GM18511 (cell line): ENCODE results near the gene TGFB1.

Source experiments
- ATAC-seq: cut with Tn5 transposase; IDR thresholded peaks from one replicate; pipeline ENCODE4 v1.9.1; 2021; ENCODE audit warnings: mild to moderate bottlenecking, moderate library complexity; ENCODE audit not compliant: unreplicated experiment

Gene TGFB1

DNA sequence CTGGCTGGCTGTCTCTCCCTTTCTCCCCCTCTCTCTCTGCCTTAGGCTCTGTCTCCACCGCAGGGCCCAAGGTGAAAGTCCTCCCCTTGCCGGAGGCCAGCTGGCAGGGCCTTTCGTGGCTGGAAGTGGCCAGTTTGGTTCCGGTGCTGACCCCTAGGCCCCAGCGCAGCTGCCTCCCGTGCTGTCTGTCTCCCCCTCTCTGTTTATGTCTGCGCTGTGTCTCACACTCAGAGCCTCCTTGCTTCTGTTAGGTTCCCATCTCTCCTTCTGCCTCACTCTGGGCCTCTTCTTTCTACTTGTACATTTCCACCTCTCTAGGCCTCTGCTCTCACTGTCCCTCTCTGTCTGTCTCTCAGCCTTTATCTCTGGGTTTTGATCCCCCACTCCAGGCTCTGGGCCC, 30.7 kb downstream of the TGFB1 start:
- ATAC-seq: no peak

DNA sequence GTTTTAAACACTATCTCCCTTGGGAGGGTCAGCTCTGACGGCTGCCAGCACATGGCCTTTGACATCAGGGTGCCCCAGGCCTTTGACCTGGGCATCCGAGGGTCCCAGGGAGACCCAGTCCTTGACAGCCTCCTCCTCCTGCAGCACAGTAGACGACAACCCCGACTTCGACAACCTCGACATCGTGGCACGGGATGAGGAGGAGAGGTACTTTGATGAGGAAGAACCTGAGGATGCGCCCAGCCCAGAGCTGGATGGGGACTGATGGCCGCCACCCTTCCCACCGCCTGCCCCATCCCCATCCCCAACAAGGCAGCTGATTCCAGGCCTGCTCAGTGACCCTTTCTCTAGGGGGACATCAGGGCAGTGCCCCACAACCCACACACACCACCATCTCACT, 31.3 kb downstream of the TGFB1 start:
- no peak for ATAC-seq

DNA sequence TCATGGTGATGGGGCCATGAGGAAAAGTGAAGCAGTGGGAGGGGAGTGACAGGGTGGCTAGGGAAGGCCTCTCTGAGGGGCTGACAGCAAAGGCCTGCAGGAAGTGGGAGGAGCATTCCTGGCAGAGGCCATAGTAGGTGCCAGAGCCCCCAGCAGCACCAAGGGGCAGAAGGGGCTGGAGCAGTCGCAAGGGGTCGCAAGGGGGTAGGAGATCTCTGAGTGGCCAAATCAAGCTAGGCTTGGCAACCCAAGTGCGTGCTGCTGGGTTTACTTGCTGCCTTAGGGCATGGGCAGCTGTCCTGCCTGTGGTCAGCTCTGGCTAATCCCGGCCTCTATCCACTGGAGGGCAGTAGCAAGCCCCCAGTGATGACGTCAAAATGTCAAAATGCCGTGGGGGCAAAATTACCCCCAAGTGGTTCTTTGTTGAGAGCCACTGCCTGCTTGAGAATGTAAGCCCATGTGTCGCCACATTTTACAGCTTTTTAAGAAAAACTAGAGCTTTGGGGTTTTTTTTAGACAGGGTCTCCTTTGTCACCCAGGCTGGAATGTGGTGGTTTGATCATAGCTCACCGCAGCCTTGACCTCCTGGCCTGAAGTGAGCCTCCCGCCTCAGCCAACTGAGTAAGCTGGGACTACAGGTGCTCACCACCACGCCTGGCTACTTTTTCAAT, 32.0 kb downstream of the TGFB1 start:
- ATAC-seq: no peak

DNA sequence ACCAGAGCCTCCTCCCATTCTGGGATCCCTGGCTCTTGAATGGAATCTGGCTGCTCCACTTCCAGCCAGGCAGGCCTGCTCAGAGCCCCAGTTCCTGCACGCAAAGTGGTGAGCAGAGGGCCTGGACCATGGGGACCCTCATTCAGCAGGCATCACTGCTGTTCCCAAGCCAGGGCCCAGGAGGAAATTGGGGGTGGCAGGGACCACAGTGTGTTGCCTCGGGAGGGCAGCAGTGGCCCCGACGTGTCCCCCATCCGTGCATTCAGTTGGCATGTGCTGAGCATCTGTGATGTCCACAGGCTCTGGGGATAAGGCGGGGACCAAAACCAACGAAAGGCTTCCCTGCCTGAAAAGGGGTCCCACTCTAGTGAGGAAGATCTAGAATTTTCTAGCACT, 32.5 kb downstream of the TGFB1 start:
- ATAC-seq: no peak

DNA sequence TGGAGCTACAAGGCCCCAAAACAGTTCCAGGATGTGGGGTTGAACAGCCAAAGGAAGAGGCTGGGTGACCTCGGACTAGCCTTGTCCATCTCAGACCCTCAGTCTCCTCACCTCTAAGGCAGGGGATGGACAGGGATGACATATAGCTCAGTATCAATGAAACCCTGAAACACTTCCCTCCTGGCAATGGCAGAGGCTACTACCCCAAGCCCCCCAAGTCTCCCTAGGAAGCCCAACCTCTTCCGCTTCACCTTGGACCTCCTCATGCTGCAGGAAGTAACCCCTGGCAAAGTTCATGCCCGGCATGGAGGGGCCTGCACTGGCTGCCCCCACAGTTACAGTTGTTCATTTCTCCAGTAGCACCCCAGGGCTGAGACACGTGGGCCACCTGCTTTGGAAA, 33.2 kb downstream of the TGFB1 start:
- ATAC-seq: no peak

DNA sequence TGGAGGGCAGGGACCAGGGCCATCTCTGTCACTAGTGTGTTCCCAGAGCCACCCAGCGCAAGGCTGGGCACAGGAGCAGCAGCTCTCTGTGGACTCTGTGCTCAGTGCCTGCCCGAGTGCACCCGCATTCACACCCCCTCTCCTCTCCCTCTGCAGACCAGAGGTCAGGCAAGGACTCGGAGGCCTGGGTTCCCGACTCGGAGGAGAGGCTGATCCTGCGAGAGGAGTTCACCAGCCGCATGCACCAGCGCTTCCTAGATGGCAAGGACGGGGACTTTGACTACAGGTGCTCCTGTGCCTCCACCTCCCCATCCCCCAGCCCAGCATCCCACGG, 33.6 kb downstream of the TGFB1 start:
- no peak for ATAC-seq

DNA sequence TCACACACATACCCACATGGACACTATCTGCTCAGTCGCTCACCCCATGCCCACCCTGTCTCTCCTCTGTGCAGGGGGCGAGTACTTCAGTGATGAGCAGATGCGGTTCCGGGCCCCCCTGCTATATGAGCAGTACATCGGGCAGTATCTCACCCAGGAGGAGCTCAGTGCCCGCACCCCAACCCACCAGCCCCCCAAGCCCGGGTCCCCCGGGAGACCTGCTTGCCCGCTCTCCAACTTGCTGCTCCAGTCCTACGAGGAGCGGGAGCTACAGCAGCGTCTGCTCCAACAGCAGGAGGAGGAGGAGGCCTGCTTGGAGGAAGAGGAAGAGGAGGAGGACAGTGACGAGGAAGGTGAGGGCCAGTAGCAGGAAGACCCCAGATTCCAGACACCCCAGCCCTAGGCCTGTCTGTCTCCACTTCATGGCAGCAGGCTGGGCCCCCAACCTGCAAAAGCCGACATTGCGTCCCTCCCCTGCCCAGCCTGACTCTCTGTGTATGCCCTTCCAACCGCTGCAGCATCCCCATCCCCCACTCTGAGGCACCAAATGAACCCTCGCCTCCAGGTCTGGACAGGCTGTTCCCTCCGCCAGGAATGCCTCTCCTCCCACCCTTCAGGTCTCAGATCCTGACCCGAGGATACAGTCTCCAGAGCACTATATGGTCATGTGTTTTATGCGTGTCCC, 34.1 kb downstream of the TGFB1 start:
- ATAC-seq: no peak

DNA sequence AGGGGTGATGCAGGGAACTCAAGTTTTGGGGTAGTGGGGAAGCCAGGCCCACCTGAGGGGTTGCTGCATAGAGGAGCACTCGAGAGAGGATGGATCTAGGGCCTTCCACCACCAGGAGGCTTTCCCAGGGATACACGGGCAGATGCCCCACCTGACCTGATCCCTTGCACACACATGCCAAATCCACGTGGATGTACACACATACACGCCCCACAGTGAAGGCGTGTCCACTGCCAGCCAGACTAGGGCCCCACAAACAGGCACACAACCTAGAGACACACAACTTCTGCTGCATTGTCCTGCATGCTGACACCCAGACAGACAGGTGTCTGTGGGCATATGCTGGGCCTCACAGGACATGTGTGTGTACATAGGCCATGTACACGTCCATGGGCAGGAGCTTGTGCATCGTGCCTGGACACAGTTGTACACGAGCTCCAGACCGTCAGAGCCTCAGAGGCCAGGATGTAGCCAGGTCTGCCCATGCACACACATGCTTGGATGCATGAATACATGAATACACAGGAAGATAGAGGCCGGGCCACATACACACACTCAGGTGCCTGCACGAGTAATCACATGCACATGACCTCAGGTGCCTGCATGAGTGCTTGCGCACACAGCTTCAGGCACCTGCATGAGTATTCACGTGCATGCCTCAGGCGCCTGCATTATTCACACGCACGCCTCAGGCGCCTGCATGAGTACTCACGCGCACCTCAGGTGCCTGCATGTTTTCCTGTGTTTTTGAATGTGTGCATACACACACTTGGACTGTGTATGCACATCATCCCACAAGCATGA, 34.8 kb downstream of the TGFB1 start:
- ATAC-seq: no peak

DNA sequence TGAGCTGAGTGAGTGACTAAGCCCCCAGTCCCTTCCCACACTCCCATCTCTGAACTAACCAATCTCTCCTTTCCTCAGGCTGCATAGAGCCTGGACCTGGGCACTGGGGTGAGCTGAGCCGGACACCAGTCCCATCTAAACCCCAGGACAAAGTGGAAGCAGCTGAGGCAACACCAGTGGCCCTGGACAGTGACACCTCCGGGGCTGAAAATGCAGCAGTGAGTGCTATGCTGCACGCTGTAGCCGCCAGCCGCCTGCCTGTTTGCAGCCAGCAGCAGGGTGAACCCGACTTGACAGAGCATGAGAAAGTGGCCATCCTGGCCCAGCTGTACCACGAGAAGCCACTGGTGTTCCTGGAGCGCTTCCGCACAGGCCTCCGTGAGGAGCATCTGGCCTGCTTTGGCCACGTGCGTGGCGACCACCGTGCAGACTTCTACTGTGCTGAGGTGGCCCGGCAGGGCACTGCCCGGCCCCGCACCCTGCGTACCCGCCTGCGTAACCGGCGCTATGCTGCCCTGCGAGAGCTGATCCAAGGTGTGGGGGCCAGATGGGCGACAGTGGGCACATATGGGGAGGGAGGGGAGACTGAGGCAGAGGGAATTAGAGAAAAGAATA, 37.3 kb downstream of the TGFB1 start:
- no peak for ATAC-seq

DNA sequence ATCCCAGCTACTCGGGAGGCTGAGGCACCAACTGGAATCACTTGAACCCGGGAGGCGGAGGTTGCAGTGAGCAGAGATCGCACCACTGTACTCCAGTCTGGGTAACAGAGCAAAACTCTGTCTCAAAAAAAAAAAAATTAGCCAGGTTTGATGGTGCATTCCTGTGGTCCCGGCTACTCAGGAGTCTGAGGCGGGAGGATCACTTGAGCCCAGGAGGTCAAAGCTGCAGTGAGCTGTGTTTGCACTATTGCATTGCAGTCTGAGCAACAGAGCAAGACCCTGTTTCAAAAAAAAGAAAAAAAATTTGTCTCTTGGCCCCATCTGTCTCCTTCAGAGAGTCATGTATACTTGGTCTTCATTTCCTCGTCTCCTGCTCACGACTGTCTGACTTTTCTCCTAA, 42.1 kb downstream of the TGFB1 start:
- ATAC-seq: no peak

DNA sequence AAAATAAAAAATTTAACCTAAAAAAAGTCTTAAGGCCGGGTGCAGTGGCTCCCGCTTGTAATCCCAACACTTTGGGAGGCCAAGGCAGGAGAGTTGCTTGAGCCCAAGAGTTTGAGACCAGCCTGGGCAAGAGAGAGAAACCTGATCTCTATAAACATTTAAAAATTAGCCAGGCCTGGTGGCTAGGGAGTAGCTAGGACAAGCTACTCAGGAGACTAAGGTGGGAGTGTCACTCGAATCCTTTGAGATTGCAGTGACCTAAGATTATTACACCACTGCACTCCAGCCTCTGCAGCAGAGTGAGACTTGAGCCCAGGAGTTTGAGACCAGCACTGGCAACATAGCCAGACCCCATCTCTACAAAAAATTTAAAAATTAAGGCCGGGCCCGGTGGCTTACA, 42.6 kb downstream of the TGFB1 start:
- ATAC-seq: no peak

DNA sequence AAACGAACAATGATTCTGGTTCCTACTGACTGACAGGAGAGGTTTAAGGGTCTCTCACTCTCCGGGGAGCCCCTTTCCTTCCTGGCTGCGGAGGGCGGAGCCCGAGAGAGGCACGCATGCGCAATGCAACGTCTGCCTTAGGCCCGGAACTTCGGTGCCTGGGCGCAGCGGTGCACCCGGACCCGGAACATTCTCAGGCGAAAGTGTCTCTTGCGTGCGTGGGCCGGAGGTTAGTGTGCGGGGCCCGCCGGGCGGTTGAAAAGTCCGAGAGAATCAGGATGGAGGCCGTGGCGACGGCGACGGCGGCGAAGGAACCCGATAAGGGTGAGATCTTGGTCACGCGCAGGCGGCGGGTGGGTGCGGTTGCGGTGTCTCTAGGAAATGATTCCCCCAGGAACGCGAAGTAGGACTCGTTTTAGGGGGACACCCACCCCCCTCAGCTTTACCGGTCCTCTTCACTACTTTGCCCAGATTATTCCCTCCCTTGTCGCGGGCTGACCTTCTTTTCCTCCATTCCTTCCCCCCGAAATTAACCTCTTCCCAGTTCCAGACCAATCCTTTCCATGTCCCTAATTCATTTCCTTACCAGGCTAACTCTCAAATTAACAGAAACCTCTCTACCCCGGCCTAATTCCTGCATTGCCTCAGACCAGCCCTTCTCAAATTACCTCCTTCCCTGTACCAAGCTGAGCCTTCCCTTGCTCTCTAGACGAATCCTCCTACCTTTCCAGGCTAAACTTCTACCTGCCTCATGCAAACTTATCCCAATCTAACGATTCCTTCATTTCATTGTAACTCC, 43.5 kb downstream of the TGFB1 start, which contains the start of gene CCDC97:
TSS of gene CCDC97 (plus strand) at position 140 of the 799 bp plus-strand sequence. CDS start at position 279, 139 bp downstream.
- ATAC-seq: peak; percentile 75

DNA sequence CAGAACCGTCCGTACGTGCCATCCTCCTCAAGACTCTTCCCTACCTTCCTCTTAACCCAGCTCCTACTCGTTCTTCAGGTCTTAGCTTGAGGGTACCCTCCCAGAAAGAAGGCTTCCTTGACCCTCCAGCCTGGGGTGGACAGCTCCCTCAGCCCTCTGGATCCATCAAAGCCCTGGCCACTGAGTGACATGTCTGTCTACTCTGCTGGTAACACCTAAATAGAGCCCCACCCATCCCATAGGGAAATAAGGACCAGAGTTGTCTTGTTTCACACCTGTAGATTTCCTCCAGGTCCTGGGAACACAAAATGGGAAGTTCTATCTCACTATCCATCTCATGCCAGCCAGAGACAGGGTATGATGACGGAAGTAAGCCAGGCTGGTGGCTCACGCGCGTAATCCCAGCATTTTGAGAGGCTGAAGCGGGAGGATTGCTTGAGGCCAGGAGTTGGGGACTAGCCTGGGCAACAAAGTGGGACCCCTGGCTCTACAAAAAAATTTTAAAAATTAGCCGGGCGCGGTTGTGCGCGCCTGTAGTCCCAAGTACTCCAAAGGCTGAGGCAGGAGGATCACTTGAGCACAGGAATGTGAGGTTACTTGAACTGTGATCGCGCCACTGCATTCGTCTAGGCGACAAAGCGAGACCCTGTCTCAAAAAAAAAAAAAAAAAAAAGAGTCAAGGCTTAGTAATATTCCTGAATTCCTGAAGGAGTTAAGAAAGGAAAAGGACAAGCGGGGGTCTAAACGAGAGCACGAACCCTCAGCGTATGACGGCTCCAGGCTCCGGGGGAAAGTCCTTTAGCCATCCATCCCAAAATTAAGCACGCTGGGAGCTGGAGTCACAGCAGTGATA, 44.3 kb downstream of the TGFB1 start:
- peak; percentile 15 for ATAC-seq

DNA sequence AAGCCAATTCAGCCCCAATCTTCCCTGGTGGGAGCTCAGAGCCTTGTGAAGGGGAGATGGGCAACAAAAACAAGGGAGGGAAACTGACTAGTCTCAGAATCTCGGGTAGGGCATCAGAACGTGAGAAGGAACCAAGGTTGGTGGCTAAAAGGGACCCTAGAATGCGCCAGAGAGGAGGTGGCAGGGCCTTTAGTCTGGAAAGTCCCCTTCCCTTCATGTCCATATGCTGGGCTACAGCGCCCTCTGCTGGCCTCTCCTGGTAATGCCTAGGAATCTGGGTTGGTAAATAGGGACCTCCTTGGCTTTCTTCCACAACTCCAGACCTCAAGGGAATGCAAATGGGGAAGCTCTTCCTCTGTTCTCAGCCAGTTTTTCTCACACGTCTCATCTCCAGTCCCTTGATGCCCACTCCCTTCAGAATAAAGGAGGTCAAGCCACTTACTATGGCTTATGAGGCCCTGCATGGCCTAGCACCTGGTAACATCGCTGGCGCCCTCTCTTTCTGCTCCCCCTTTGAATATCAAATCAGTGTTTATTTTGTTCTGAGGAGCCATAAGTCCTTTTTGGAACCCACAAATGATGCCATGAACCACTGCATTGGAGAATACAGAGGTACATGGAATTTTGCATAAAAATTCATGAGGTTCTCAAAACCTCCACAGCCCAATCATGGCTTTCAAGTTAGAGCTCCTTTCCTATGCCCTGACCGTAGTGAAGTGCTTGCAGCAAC, 45.1 kb downstream of the TGFB1 start:
- no peak for ATAC-seq

DNA sequence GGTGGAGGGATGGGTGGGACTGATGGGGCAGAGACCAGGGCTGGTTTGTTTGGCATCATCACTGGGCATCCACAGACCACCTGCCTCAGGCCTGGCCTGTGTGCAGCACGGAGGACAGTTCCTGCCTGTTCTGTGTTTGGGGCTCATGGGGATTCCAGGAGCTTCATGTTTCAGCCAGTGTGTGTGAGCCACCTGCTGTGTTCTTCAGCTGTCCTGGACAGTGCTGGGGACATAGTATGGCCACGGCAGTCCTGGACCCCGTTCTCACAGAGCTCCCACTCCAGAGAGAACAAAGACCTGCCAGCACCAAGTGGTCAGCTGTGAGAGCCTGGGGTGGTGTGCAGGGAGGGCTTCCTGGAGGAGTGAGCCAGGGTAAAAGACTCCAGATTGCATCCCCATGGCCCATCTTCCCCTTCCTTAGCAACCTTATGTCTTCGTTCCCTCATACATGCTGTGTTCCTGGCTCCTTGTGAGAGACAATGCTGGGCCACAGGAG, 45.7 kb downstream of the TGFB1 start:
- ATAC-seq: no peak

DNA sequence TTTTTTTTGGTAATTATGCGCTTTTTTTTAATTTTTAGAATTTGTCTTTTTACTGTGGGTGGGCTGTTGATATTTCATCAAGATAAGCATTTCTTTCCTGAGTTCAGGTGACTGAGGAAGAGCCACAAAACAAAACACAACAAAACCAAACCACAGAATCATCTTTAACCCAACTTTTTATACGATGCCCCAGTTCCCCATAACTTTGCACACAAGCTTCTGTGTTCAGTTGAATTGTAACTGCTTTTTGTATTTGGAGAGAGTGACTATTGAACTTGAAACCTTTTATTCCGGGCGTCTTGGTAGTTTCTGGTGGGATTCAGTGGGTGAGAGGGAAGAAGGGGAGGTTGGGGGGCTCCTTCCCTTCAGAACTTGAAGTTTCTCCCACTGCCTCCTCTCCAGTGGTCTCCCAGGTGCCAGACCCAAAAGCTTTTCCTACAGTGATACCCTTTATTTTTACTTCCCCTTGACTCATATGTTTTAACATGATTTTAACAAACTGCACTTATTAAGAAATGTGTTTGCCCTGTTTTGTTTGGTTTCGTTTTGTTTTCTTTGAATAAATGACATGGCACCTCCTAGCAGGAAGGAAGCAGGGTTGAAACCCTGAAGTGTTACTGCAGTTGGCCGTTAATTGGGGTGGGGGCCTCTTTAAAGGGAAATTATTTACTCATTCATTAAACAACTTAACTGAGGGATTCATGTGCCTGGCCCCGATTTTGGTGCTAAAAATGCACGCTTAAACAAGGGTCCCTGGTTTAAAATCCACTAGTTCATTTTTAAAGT, 46.4 kb downstream of the TGFB1 start:
- ATAC-seq: no peak

DNA sequence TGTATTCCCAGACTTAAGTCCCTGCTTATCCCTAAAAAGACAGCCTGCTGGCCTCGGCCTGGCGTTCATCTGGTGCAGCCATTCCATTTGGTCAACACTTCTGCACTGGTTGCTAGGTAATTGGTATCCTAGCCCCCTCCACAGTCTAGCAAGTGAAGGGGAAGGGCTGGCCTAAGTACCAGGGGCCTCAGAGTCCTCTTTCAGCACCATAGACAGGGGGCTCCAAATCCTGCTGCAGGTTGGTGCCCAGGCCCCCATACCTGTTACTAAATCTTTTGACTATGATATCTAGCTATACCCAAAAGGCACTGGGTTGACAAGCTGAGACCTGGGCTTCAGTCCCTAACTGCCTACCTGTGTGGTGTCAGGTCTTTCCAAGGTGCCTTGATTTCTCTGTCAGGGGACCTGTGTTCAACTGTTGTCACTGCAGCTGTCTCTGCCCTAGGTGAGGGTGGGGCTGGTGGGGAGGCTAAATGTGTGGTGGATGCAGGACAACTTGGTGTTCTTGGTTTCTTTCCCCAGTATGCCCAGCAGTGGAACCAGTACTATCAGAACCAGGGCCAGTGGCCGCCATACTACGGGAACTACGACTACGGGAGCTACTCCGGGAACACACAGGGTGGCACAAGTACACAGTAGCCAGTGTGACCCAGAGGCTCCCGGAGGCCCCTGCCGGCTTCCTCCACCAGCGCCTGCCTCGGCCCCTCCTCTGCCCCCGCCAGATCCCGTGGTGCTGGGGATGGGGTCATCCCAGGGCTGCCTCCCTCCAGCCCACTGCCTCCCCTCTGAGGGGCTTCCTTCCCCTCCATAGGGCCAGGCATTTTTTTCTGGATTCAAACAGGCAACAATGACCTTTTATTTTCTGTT, 47.6 kb downstream of the TGFB1 start:
- no peak for ATAC-seq
